Fibroblast of the conjunctiva (primary cell): ENCODE results near the gene NRL.

Experiments used
- DNase-seq: peaks from one replicate; pipeline ENCODE4 v3.0.0-alpha.2; 2010; ENCODE audit warnings: low read depth

Gene NRL

GRCh38 chr14:24114532-24115421 lies at the start of gene NRL, which contains the start of gene DCAF11:
Gene NRL, minus strand, starts transcription at chr14:24114949. Its CDS starts 32,101 bp downstream, at chr14:24082848.
Gene DCAF11, plus strand, starts transcription at chr14:24114777. Its CDS starts 818 bp downstream, at chr14:24115595.
- peak; percentile 100 for DNase-seq

DNA sequence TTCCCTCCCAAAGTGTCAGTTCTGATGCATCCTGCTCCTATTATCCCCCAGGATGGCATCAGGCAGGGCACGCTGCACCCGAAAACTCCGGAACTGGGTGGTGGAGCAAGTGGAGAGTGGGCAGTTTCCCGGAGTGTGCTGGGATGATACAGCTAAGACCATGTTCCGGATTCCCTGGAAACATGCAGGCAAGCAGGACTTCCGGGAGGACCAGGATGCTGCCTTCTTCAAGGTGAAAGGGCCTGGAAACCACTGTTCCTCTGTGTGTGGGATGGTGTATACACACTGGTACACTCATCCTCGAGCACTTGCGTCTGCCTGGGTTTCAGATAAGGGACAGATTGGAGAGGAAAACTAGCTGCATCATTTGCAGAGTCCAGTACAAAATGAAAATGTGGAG lies 47.3 kb upstream of the NRL start:
- DNase-seq, result no peak

DNA sequence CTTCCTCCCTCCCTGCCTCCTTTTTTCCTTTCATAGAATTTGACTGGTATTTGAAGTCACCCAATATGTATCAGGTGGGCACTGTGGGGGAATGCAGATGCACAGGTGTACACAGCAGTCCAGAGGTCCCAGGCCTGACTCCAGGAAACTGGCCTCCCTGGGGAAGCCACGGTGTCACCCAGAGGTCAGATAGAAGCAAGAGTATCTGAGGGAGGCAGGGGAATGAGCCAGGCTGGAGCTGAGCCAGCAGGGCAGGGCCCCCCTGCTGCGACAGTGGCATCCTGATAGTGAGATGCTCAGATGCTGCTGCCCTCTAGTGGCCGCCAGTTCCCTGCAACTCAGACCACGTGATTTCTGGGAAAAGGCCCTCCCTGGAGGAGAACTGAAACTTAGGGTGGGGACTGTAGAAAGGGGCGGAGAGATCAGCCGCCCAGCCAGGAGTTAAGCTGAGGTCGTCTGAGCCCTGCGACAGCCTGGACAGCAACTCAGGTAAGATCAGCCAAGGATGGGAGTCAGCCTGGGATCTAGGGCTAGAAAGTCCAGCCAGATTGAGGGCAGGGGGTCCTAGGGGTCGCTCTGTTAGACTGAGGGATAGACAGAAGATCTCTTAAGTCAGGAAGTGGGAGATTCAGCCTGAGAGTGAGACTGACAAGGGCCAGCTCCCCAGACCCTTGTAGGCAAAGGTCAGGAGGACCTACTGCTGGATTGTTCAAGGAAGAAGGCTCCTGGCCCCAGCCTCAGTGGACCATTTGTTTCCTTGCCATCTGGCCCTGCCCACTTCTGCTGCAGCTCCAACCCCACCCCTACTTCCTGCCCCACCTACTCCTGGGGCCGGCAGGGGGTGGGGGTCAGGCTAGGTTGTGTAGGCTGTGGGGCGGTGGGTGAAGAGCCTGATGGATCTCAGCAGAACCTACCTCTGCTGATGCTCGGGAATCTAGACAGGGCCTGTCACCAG lies 46.4 kb upstream of the NRL start, which contains the start of gene IRF9:
IRF9 (plus strand) TSS at position 416 of the 955 bp plus-strand sequence. CDS start 880 bp downstream, outside the sequence.
- DNase-seq, result peak; percentile 92

GRCh38 chr14:24160499-24160849 lies 45.7 kb upstream of the NRL start:
- DNase-seq, result no peak

DNA sequence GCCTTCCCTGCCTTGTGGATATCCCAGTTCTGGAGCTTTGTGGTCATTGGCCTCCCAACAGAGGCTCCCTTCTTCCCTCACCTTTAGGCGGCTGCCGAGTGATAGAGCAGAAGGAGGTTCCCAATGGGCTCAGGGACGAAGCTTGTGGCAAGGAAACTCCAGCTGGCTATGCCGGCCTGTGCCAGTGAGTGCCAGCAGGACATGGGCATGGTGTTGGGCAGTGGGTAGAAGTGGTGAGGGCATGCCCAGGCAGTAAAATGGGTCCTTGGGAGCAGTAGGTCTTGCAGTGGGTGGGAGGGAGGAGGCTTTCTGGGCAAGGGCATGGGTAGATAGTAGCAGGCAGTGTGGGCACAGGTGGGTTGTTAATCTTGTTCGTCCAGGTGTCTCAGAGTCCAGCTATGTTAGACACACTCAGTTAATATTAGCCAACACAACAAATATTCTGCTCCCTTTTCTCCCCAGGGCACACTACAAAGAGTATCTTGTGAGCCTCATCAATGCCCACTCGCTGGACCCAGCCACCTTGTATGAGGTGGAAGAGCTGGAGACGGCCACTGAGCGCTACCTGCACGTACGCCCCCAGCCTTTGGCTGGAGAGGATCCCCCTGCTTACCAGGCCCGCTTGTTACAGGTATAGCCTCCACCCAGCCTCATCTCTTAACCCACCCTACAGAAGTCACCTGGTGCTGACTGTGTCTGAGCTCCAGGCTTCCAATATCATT lies 45.2 kb upstream of the NRL start:
- no peak for DNase-seq

GRCh38 chr14:24157331-24157730 lies 42.6 kb upstream of the NRL start:
- no peak for DNase-seq

GRCh38 chr14:24156840-24157239 lies 42.1 kb upstream of the NRL start:
- no peak for DNase-seq

DNA sequence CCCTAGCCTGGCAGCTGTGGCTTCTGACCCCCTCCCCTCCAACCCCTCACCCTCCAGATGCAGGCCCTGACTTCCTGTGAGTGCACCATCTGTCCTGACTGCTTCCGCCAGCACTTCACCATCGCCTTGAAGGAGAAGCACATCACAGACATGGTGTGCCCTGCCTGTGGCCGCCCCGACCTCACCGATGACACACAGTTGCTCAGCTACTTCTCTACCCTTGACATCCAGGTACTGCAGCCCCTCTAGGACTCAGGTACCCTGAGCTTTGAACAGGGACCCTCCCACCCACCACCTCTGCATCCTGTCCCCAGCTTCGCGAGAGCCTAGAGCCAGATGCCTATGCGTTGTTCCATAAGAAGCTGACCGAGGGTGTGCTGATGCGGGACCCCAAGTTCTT lies 40.4 kb upstream of the NRL start:
- DNase-seq, result no peak

DNA sequence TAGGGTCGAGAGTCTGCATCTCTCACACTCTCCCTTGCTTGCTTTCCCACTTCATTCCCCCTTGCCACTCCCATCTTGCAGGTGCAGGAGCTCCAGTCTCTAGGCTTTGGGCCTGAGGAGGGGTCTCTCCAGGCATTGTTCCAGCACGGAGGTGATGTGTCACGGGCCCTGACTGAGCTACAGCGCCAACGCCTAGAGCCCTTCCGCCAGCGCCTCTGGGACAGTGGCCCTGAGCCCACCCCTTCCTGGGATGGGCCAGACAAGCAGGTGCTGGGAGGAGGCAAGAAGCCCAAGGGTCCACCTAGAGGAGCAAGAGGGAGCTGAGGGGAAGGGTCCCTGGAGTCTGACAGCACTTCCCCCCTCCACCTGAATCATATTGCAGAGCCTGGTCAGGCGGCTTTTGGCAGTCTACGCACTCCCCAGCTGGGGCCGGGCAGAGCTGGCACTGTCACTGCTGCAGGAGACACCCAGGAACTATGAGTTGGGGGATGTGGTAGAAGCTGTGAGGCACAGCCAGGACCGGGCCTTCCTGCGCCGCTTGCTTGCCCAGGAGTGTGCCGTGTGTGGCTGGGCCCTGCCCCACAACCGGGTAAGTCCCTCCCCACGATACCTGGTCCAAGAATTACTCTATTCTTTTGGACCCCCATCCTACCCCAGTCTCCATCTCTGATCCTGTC lies 36.8 kb upstream of the NRL start:
- no peak for DNase-seq

- DNase-seq, result no peak
These were observed 36.2 kb upstream of the NRL start for GRCh38 chr14:24150993-24151392.

DNA sequence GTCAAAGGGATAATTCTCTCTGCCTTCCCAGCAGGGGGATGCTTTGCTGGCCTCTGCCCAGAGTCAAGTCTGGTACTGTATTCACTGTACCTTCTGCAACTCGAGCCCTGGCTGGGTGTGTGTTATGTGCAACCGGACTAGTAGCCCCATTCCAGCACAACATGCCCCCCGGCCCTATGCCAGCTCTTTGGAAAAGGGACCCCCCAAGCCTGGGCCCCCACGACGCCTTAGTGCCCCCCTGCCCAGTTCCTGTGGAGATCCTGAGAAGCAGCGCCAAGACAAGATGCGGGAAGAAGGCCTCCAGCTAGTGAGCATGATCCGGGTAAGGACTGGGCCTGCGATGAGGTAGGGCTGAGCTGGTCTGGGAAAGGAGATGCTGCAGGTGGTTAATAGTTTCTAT lies 35.8 kb upstream of the NRL start:
- DNase-seq, result no peak

- DNase-seq, result no peak
These were observed 35.3 kb upstream of the NRL start for GRCh38 chr14:24150061-24150460.

DNA sequence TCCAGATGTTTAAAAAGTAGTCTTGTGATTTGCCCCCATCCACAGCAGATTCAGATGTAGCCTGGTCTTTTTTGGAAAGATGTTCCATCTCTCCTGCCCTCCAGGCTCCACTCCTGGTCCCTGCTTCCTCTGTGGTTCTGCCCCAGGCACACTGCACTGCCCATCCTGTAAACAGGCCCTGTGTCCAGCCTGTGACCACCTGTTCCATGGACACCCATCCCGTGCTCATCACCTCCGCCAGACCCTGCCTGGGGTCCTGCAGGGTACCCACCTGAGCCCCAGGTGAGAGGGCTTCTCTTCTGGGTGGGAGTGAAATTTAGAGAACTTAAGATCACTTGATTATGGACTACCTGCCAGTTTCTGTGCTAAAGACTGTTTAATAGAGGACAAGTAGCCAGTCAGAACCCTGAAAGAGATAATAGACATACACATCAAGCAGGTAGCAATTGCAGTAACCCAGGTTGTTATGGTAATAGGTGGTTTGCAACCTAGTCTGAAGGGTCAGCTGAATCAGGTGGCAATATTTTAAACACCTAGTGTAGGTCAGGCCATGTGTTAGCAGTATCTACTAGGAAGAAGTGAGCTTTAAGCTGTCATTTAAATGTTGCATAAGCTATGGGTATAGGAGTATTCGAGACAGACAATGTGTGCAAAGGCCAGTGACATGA lies 34.7 kb upstream of the NRL start:
- DNase-seq, result no peak

DNA sequence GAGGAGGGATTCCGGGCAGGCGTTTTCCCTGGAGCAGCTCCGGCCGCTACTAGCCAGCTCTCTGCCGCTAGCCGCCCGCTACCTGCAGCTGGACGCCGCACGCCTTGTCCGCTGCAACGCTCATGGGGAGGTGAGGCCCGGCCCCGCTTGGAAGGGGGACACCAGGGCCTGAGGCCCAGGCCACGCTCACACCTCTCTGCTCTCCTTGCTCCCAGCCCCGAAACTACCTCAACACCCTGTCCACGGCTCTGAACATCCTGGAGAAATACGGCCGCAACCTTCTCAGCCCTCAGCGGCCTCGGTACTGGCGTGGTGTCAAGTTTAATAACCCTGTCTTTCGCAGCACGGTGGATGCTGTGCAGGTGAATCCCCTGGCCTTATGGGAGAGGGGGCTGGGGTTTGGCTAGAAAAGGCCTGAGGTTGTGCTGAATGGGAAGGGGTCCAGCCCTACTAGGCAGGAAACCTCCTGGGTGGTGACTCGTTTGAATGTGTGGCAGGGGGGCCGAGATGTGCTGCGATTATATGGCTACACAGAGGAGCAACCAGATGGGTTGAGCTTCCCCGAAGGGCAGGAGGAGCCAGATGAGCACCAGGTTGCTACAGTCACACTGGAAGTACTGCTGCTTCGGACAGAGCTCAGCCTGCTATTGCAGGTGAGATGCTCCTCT lies 33.1 kb upstream of the NRL start:
- DNase-seq, result no peak

DNA sequence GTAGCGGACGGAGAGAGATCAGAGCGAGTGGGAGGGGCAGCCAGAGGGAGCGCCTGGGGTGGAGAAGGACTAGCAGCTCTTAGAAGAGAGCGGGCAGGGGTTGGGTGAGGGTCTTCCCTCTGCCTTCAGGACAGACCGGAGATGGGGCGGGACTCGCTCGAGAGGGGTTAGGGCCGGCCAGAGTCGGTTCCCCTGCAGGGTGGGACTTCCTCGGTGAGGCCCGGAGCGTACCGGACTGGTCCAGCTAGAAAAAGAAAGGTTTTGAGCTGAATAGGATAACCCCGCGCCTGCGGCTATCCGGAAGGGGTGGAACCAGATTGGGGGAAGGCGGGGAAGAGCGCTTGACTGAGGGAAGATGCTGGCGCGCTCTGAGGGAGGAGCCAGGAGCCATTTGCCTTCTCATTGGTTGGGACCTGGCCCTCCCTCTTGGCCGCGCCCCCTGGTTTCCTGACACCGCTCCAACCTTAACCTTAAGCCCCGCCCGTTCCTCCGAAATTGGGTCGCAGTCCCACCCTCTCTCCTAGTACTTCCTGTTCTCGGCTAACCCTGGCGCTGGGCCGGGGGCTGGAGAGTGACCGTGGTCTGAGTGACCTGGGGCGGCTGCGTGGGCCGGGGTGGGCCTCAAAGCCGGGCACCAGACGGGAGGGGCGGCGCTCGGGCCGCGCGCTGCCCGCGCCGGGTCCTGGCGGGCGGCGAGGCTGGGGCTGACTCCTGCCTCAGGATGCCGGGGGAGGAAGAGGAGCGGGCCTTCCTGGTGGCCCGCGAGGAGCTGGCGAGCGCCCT lies 32.4 kb upstream of the NRL start, which contains the start of gene RNF31:
RNF31 (plus strand) TSS at position 521 of the 783 bp plus-strand sequence; CDS start at position 722, 201 bp downstream.
- peak; percentile 99 for DNase-seq

GRCh38 chr14:24146453-24146977 lies 31.8 kb upstream of the NRL start, which contains the start of gene PSME2:
Gene PSME2, minus strand, starts transcription at chr14:24146610. Its CDS starts 29 bp downstream, at chr14:24146581.
- DNase-seq, result peak; percentile 97

GRCh38 chr14:24145690-24146452 lies 31.1 kb upstream of the NRL start:
- peak; percentile 22 for DNase-seq

DNA sequence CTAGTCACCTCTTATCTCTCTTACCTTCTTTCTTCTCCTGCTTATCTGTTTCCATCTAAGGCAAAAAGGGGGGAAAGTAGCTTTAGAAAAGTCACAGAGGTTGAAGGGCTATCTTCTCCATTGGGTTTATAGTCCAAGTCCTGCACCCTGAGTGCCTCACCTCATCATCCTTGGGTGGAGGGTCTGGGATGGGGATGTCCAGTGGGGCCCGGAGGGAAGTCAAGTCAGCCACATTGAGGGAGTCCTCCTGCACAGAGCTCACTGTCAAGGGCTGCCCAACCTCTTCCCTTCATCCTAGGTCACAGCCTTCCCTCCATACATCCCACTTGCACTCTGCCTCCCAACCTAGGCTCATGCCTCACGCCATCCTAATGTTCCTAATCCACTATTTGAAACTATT lies 30.5 kb upstream of the NRL start:
- DNase-seq, result no peak
